ENCODE data around the gene ANKRD13B.
A peak's percentile ranks its signal among the peaks of the same experiment; 100 is the strongest.
"Not testable (repeated sequence)": the region's sequence is repeated elsewhere in the genome, so short reads cannot be mapped to it uniquely, and the experiment has no call there.

Gene ANKRD13B

DNA sequence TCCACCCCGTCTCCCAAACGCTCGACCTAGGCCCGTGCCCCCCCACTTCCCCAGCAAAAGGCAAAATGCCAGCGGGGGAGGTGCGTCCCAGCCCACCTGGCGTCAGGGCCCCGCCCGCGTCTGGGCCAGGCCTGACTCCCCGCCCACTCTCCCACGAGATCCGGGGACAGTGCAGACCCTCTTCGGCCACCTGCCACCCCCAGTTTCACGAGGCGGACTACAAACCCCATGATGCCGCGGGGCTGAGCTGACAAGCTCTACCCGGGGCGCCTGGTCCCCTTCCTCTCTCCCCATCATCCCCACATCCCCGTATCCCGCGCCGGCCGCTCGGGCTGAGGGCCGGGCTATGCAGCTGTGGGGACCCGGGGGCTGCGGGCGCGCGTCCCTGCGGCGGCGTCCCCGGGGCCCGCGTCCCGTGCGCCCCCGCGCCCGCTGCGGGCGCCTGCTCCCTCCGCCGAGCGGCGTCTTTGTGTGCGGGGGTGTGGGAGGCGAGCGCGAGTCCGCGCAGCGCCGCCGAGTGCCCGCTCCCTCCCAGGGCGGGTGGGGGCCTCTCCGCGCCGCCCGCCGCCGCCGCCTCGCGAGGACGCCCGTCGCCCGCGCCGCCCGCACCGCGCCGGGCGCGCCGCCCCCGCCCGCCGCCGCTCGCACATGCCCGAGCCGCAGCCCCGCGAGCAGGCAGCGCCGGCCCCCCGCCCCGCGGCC is at the start of gene ANKRD13B:
Gene ANKRD13B, plus strand, starts transcription at position 283 of the 702 bp plus-strand sequence. CDS start 490 bp downstream, outside the sequence.
- H3K9me3 Mint-ChIP-seq, result no peaks in the 10 kb centered on the region
- no peak within 1 kb of the TSS for H3K27ac Mint-ChIP-seq
- no peaks in the 10 kb centered on the region for H3K36me3 Mint-ChIP-seq
- peak within 1 kb of the TSS; percentile 80 for H3K4me3 Mint-ChIP-seq
- DNase-seq (ENCODE audit: low spot score in 2 of 2) (peak in 1 of 2 donors; percentile 77), ATAC-seq (peak; percentile 6)
- peaks cover 54% of the 10 kb centered on the region for H3K4me1 Mint-ChIP-seq

DNA sequence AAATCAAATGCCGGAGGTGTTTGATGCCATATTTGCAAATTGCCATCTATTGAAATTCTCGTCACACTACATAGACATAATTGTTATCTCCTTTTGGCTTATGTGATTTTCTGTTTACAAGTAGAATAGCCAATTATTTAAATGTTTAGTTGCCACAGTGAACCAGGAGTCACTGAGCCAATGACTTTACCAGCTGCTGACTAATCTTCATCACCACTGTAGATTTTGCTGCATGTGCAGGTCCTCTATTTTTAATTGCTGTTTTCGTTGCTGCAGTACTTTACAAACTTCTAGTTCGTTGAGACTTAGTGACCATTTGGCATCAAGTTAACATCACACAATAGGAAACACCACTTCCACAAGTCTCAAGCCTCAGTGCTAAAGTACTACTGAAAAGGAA is 48.9 kb upstream of the ANKRD13B start:
- H3K36me3 Mint-ChIP-seq, result peaks cover 67% of the 10 kb centered on the region
- peak overlapping the region; percentile 52 for H3K27ac Mint-ChIP-seq
- H3K9me3 Mint-ChIP-seq, result no peaks in the 10 kb centered on the region
- no peak for DNase-seq (ENCODE audit: low spot score in 2 of 2)
- H3K4me1 Mint-ChIP-seq, result peaks cover 3% of the 10 kb centered on the region
- no peak for ATAC-seq
- no peak overlapping the region for H3K4me3 Mint-ChIP-seq

DNA sequence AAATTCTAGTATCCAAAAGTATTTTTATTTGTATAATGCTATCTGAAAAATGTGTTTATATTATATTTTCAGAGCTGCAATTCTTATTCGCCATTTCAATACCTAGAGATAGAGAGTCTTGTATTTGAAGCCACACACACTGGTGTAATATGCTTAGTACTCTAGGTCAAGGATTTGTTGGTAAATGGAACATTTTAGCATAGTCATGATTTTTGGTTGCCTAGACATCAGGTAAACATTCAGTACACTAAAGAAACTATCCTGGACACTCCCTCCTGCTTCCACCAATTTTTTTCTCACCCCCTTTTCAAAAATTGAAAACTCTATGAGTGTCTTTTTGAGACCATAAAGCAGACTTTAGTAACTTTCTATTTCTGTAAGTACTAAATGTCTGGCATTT is 46.8 kb upstream of the ANKRD13B start:
- H3K4me1 Mint-ChIP-seq, result peaks cover 11% of the 10 kb centered on the region
- H3K4me3 Mint-ChIP-seq, result no peak overlapping the region
- ATAC-seq, result no peak
- no peaks in the 10 kb centered on the region for H3K9me3 Mint-ChIP-seq
- DNase-seq (ENCODE audit: low spot score in 2 of 2), result no peak
- H3K36me3 Mint-ChIP-seq, result peaks cover 46% of the 10 kb centered on the region
- peak overlapping the region; percentile 52 for H3K27ac Mint-ChIP-seq

DNA sequence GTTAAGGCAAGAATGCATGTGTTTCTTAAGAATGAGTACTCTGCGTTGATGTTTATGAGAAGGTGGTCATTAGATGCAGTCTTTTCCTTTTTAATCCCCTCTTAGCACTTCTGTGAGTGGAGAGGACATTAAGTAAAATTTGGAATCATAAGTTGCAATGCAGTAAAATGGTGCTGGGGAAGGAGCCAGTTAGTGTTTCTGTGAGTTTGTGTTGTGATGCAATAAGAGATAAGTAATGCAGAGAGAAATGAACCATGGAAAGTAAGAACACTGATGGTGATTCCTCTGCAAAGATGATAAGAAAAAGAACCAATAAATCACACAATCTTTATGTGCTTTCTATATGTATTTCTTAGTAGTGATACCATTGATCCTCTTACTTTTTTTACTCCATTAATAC is 46.1 kb upstream of the ANKRD13B start:
- peaks cover 39% of the 10 kb centered on the region for H3K36me3 Mint-ChIP-seq
- H3K9me3 Mint-ChIP-seq, result no peaks in the 10 kb centered on the region
- no peak overlapping the region for H3K4me3 Mint-ChIP-seq
- peaks cover 11% of the 10 kb centered on the region for H3K4me1 Mint-ChIP-seq
- DNase-seq (ENCODE audit: low spot score in 2 of 2) (no peak), ATAC-seq (no peak)
- H3K27ac Mint-ChIP-seq, result no peak overlapping the region

DNA sequence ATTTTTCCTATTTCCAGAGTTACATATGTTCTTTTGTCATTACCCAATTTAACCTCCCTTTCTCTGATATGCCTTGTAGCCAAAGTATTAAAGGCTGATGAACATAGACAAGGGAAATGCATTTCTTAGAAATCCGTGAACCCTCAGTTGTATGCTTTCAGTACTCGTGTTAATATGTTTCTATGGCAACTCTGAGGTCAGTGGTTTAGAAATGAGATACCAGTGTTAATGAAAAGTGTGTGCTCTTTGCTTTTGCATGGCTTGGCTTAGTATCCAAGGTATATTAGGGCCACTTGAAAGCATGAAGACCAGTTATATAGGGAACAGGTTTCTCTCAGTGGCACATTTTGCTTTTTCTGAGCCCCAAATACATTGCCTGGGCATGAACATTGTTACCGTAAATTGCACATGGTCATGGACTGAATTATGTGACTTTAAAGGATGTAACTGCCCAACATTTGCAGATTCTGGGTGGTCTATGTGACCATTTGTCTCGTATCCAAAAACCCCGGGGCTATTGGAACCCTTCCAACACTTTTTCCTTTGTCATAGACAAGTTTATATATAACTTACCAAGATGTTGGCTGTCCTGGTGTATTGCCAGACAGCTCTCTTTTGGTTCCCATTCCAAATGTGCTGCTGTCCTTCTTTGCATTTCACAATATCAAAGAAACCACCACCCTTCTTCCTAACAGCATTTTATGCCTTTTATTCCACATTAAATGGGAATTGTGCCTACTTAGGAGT is 43.6 kb upstream of the ANKRD13B start:
- no peaks in the 10 kb centered on the region for H3K9me3 Mint-ChIP-seq
- DNase-seq (ENCODE audit: low spot score in 2 of 2) (no peak), ATAC-seq (peak; percentile 94)
- peaks cover 14% of the 10 kb centered on the region for H3K36me3 Mint-ChIP-seq
- H3K27ac Mint-ChIP-seq, result peak overlapping the region; percentile 50
- H3K4me1 Mint-ChIP-seq, result peaks cover 11% of the 10 kb centered on the region
- no peak overlapping the region for H3K4me3 Mint-ChIP-seq

DNA sequence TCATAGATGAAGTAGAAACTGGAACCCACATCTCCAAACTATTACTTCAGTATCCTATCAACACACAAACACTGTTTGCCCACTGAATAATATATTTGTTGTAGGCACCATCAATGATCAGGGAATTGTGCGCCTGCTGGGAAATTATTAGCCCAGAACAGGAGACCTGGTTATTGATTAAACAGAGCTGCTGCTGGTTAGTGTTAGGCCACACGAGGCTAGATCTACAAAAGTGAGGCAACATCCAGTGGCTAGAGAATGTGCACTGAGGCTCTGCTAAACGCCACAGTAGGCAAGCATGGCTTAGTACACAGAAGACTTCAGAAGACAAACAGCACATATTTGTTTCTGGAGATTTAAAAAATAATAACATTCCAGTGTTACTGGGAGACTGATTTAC is 37.1 kb upstream of the ANKRD13B start:
- H3K27ac Mint-ChIP-seq, result no peak overlapping the region
- H3K9me3 Mint-ChIP-seq, result no peaks in the 10 kb centered on the region
- DNase-seq (ENCODE audit: low spot score in 2 of 2) (no peak), ATAC-seq (no peak)
- H3K4me3 Mint-ChIP-seq, result no peak overlapping the region
- peaks cover 26% of the 10 kb centered on the region for H3K4me1 Mint-ChIP-seq
- peaks cover 20% of the 10 kb centered on the region for H3K36me3 Mint-ChIP-seq

DNA sequence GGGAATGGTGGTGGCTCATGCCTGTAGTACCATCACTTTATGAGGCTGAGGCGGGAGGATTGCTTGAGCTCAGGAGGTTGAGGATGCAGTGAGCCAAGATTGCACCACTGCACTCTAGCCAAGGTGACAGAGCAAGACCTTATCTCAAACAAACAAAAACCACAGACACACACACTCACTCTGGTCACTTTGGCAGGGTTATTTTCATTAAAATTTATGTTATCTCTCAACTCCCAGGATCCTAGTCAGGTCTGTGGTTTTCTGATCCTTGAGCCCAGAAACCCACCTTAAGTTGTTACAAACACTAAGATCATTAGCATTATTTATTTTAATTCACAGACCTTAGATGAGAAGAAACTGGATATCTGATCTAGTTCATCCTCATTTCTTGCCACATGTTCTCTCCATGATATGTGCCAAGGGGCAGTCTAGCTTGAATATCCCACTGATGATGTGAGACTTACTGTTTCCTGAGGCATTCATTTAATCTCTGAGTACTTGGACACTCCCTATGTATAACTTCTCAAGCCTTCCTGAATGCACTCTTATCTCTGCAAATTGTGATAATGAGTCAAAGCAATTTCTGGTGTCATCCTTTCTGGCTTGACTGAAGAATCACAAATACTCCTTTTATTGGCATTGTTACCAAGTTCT is 35.7 kb upstream of the ANKRD13B start:
- Mint-ChIP-seq H3K27ac (peak overlapping the region; percentile 46), H3K36me3 (peaks cover 34% of the 10 kb centered on the region), H3K9me3 (no peaks in the 10 kb centered on the region), H3K4me3 (no peak overlapping the region), H3K4me1 (peaks cover 33% of the 10 kb centered on the region)
- DNase-seq (ENCODE audit: low spot score in 2 of 2) (no peak), ATAC-seq (peak; percentile 54)

DNA sequence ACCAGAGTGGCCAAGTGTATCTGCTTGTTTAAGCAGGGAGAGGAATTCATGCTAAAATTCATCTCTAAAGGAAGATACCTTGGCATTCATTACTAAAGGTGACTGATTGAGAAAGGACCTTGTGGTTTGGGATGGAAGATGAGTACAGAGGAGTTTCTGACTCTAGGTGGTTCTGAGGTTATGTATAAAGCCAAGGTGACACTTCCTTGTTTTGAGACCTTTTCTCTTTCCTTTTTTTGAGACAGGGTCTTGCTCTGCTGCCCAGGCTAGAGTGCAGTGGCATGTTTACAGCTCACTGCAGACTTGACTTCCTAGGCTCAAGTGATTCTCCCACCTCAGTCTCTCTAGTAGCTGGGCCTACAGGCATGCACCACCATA is 35.2 kb upstream of the ANKRD13B start:
- peaks cover 39% of the 10 kb centered on the region for H3K36me3 Mint-ChIP-seq
- ATAC-seq (peak; percentile 91), DNase-seq (ENCODE audit: low spot score in 2 of 2) (no peak)
- peaks cover 38% of the 10 kb centered on the region for H3K4me1 Mint-ChIP-seq
- H3K27ac Mint-ChIP-seq, result peak overlapping the region; percentile 46
- no peaks in the 10 kb centered on the region for H3K9me3 Mint-ChIP-seq
- H3K4me3 Mint-ChIP-seq, result no peak overlapping the region

DNA sequence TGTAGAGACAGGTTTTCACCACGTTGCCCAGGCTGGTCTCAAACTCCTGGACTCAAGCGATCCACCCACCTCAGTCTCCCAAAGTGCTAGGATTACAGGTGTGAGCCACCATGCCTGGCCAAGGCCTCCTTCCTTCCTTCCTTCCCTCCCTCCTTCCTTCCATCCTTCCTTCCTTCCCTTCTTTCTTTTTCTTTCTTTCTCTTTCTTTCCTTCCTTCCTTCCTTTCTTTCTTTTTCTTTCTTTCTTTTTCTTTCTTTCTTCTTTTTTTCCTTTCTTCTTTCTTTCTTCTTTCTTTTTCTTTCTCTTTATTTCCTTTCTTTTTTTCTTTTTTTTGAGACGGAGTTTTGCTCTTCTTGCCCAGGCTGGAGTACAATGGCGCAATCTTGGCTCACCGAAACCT is 34.8 kb upstream of the ANKRD13B start:
- DNase-seq (ENCODE audit: low spot score in 2 of 2); H3K9me3 Mint-ChIP-seq; ATAC-seq; H3K4me3 Mint-ChIP-seq: not testable (repeated sequence)
- Mint-ChIP-seq H3K4me1 (peaks cover 41% of the 10 kb centered on the region), H3K36me3 (peaks cover 42% of the 10 kb centered on the region), H3K27ac (peak overlapping the region; percentile 46)

DNA sequence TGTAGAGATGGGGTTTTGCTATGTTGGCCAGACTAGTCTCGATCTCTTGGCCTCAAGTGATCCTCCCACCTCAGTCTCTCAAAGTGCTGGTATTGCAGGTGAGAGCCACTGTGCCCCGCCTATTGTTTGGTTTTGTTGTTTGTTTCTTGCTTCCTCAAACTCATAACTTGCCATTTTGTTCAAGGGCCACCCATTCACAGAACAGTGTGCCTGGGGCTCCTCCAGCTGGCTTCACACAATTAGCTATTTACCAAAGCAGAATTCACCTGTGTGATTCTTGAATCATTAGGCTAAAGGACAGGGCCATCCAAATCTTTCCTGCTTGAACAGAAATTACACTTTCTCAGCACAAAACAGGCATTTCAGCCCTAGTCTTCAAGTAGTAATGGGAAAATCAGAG is 33.3 kb upstream of the ANKRD13B start:
- Mint-ChIP-seq H3K27ac (peak overlapping the region; percentile 90), H3K9me3 (no peaks in the 10 kb centered on the region), H3K36me3 (peaks cover 42% of the 10 kb centered on the region), H3K4me1 (peaks cover 50% of the 10 kb centered on the region), H3K4me3 (no peak overlapping the region)
- no peak for DNase-seq (ENCODE audit: low spot score in 2 of 2)
- no peak for ATAC-seq

DNA sequence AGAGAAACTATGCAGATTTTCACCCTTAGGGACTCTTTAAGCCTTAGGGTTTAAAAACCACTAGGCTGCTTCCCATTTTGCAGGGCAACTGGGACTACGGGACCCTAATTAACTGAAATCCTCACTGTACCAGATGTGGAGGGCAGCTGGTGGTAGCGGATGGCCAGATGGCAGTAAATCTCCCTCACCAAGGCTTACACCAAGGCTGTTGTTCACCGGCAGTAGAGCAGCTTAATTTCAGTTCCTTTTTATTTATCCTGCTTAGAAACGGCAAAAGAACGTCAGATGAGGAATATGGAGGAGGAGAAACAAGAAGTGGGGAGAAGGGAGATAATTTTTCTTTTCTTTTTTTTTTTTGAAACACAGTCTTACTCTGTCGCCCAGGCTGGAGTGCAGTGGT is 32.6 kb upstream of the ANKRD13B start:
- Mint-ChIP-seq H3K4me3 (no peak overlapping the region), H3K36me3 (peaks cover 42% of the 10 kb centered on the region), H3K4me1 (peaks cover 53% of the 10 kb centered on the region), H3K9me3 (no peaks in the 10 kb centered on the region), H3K27ac (peak overlapping the region; percentile 90)
- DNase-seq (ENCODE audit: low spot score in 2 of 2) (no peak), ATAC-seq (no peak)

DNA sequence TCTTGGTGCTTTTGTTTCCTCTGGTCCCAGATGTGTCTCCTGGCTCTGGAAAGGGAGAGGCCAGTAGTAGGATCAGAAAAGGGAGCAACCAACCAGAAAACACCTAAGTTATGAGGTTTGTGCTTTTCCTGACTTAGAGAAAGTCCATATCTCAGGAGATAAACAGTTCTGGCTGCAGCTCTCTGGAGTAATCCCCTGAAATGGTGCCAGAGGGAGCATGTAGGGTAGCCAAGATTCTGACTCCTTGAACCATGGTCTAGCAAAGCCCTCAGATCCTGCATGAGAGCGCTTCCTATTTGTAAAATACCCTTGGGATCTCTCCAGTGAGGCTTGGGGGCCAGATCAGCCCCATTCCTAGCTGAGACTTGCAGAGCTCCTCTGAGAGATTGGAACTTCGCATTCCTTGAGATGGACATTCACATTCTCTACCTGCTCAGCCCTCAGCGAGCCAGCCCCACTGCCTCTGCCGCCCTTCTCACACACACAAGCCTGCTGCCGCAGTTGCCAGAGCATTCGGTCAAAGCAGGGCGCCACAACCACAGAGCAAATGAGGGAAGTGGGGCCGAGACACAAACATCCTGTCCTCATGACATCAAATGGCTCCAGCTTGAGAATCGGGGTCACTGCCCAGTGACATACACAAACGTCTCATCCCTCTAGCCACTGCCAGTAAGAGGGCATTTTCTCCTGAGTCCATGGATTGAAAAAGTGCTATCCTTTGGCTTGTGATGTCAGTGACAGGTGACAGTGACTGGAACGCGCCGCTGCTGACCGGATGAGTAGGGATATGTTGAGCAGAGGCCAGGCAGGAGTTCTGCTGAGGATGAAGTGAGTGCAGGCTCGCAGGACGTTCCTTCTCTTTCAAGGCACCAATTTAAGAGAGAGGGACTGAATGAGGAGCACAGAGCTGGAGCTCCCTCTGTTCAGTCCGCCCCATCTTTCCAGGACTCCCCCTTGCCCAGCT is 31.1 kb upstream of the ANKRD13B start:
- H3K27ac Mint-ChIP-seq, result peak overlapping the region; percentile 90

DNA sequence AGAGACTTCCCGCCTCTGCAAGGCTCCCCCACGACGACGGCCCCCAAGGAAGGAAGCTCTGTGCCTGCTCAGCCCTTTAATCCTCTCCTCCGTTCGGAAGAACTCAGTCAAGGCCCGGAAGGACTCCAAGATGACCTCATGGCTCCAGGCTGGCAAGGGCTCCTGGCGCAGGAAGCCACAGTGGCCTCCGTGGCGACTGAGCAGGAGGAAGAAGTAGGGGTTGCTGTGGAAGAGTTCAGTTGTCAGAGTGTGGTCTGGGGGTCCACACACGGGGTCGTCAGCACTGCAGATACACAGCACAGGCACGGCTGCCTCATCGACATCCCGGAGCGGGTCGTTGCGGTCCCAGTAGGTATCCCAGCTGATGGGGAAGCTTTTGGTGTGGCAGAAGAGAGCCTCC is 30.3 kb upstream of the ANKRD13B start:
- no peaks in the 10 kb centered on the region for H3K9me3 Mint-ChIP-seq
- H3K4me1 Mint-ChIP-seq, result peaks cover 51% of the 10 kb centered on the region
- peak overlapping the region; percentile 58 for H3K4me3 Mint-ChIP-seq
- H3K27ac Mint-ChIP-seq, result peak overlapping the region; percentile 90
- ATAC-seq, result no peak
- DNase-seq (ENCODE audit: low spot score in 2 of 2), result no peak
- peaks cover 42% of the 10 kb centered on the region for H3K36me3 Mint-ChIP-seq

More for the DNA sequence above, 31.1 kb upstream of the ANKRD13B start:
- DNase-seq (ENCODE audit: low spot score in 2 of 2), result no peak
- H3K4me3 Mint-ChIP-seq, result peak overlapping the region; percentile 58
- ATAC-seq, result no peak
- peaks cover 59% of the 10 kb centered on the region for H3K4me1 Mint-ChIP-seq
- H3K9me3 Mint-ChIP-seq, result no peaks in the 10 kb centered on the region
- peaks cover 42% of the 10 kb centered on the region for H3K36me3 Mint-ChIP-seq

DNA sequence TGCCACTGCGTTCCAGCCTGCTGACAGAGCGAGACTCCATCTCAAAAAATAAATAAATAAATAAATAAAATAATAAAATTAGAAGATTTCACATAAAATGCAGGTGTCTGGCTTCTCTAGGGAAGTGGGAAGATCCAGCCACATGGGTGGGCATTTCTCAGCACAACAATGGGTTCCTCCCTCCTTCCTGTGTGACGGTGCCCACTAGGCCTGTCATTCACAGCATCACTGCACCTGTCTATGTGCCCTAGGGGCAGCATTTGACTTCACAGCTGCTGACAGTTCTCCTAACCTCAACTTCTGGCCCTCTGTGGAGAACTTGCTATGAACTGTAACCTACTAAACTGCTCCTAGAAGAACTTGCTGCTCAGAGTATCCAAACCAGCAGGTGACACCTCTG is 29.1 kb upstream of the ANKRD13B start:
- DNase-seq (ENCODE audit: low spot score in 2 of 2), result no peak
- peaks cover 42% of the 10 kb centered on the region for H3K36me3 Mint-ChIP-seq
- peaks cover 47% of the 10 kb centered on the region for H3K4me1 Mint-ChIP-seq
- H3K4me3 Mint-ChIP-seq, result peak overlapping the region; percentile 97
- ATAC-seq, result no peak
- H3K9me3 Mint-ChIP-seq, result no peaks in the 10 kb centered on the region
- peak overlapping the region; percentile 64 for H3K27ac Mint-ChIP-seq

Measured in stimulated activated effector memory CD8-positive, alpha-beta T cell treated with anti-CD3 and anti-CD28 coated beads, Interleukin-12 subunit alpha, Interleukin-12 subunit beta, amount 100 ng/mL, for 72 hours (primary cell).